Measurements from ENCODE around the gene SPARCL1.

Gene SPARCL1

DNA sequence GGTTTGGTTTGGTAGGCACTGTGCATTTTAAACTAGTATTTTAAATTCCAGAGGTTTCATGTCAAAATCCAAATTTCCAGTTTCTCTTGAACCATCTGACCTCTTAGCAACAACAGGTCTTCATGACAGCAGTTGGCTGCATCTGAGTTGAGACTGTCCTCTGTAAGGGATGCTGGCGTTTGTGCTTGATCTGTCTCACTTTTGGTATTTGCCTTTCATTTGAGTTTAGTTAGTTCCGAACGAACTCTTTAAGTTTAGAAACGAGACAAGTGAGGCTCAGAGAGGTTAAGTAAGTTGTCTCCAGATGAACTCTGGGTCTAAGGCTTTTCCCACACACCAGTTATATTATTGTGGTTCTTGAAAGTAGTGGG, 29.1 kb downstream of the SPARCL1 start:
- no peak for TF ChIP-seq POLR2AphosphoS5 (IDR thresholded peaks at IDR 0.05; ENCODE audit: low read depth, low read length)

DNA sequence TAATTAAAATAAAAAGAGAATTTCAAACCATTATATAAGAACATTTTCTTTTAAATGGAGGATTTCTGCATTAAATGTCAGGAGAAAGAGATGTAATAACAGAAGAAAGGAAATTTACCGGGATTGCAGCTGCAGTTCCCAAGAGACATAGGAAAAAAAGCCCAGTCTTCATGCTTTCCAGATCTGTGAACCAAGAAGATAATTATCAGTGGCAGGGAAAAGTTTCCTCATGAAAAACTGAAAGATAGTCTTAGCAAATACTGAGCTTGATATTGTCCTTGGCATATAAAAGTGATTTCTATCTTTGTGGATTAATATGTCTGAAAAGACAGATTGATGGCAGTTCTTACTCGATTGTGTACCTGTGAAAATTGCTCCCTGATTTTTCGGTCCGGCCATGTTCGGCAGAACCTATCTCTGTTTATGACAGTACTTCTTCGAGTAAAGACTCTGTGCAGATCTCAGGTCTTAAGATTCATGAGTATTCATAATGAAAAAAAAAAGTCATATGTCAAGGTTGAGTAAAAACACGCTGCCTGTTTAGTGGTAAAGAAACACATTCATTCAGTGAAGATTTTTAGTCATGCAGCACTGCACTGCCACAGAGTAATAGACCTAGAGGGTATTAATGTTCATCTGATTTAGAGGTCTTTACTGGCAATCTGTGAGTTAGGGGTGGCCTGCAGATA, 29.6 kb downstream of the SPARCL1 start:
- TF ChIP-seq FOXP2 (optimal IDR thresholded peaks at IDR 0.05; ENCODE audit: borderline replicate concordance, extremely low read depth, extremely low read length, insufficient read depth): no peak
- no peak for TF ChIP-seq TAF1 (IDR thresholded peaks at IDR 0.05; ENCODE audit: borderline replicate concordance, insufficient read depth, low read length)
- TF ChIP-seq, protein P1, sequence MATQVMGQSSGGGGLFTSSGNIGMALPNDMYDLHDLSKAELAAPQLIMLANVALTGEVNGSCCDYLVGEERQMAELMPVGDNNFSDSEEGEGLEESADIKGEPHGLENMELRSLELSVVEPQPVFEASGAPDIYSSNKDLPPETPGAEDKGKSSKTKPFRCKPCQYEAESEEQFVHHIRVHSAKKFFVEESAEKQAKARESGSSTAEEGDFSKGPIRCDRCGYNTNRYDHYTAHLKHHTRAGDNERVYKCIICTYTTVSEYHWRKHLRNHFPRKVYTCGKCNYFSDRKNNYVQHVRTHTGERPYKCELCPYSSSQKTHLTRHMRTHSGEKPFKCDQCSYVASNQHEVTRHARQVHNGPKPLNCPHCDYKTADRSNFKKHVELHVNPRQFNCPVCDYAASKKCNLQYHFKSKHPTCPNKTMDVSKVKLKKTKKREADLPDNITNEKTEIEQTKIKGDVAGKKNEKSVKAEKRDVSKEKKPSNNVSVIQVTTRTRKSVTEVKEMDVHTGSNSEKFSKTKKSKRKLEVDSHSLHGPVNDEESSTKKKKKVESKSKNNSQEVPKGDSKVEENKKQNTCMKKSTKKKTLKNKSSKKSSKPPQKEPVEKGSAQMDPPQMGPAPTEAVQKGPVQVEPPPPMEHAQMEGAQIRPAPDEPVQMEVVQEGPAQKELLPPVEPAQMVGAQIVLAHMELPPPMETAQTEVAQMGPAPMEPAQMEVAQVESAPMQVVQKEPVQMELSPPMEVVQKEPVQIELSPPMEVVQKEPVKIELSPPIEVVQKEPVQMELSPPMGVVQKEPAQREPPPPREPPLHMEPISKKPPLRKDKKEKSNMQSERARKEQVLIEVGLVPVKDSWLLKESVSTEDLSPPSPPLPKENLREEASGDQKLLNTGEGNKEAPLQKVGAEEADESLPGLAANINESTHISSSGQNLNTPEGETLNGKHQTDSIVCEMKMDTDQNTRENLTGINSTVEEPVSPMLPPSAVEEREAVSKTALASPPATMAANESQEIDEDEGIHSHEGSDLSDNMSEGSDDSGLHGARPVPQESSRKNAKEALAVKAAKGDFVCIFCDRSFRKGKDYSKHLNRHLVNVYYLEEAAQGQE (IDR thresholded peaks at IDR 0.05; ENCODE audit: insufficient read depth in 1 of 2, low read depth in 2 of 2, low read length in 2 of 2): no peak
- TF ChIP-seq POLR2AphosphoS5 (IDR thresholded peaks at IDR 0.05; ENCODE audit: low read depth, low read length): no peak
- no peak for TF ChIP-seq SIN3A (IDR thresholded peaks at IDR 0.05; ENCODE audit: borderline replicate concordance, insufficient read depth, low read length)

DNA sequence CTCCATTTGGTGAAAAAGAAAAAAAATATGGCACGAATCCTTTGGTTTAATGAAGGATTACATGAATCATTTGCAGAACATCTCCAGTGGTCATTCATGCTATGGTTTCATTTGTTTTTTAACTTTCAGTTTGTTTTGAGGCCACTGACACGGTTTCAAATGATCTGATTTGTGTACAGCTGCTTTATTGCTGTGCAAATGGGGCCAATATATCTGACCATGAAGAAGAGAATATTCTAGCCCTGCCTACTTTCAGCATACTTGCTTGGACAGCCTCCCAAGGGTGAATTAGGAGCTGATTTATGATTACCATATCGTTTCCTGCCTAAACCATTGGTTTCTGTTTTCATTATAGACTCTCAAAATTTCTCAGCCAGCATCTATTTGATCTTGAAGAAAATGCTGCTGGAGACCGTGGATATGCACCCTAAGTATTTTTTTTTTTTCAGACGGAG, 30.7 kb downstream of the SPARCL1 start:
- TF ChIP-seq TAF1 (IDR thresholded peaks at IDR 0.05; ENCODE audit: borderline replicate concordance, insufficient read depth, low read length) (no peak), FOXP2 (optimal IDR thresholded peaks at IDR 0.05; ENCODE audit: borderline replicate concordance, extremely low read depth, extremely low read length, insufficient read depth) (no peak), POLR2AphosphoS5 (IDR thresholded peaks at IDR 0.05; ENCODE audit: low read depth, low read length) (no peak), SIN3A (IDR thresholded peaks at IDR 0.05; ENCODE audit: borderline replicate concordance, insufficient read depth, low read length) (no peak)
- TF ChIP-seq, protein P1 (IDR thresholded peaks at IDR 0.05; ENCODE audit: insufficient read depth in 1 of 2, low read depth in 2 of 2, low read length in 2 of 2): no peak

DNA sequence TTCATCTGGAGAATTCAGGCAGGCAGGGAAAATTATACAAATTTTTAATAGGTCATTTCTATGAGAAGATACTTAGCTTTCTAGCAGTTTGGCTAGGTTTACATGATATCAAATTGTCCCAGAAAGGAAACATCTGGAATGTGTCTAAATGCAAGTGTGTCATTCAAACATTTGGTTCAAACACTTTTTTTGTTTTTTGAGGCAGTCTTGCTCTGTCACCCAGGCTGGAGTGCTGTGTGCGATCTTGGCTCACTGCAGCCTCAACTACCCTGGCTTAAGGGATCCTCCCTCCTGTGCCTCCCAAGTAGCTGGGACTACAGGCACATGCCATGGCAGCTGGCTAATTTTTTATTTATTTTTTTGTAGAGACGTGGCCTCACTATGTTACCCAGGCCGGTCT, 31.6 kb downstream of the SPARCL1 start:
- TF ChIP-seq POLR2AphosphoS5 (IDR thresholded peaks at IDR 0.05; ENCODE audit: low read depth, low read length) (no peak), SIN3A (IDR thresholded peaks at IDR 0.05; ENCODE audit: borderline replicate concordance, insufficient read depth, low read length) (no peak), TAF1 (IDR thresholded peaks at IDR 0.05; ENCODE audit: borderline replicate concordance, insufficient read depth, low read length) (no peak)
- TF ChIP-seq, protein P1 (IDR thresholded peaks at IDR 0.05; ENCODE audit: insufficient read depth in 1 of 2, low read depth in 2 of 2, low read length in 2 of 2): no peak

DNA sequence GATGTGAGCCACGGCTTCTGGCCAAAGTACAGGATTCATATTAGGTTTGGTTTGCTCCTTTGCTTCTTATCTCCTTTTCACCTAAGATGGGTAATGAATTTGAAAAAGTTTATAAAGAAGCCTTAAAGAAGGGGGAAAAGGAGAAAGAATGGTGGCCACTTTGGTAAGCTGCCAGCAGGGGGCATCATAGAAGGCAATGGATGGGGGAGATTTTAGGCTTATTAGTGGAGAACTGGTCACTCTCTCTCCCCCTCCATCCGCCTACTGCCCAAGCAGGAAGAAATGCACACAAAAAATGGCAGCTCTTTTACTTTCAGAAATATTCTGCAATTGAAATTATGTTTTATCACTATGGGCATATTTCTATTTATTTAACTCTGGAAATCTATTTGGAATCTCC, 32.0 kb downstream of the SPARCL1 start:
- TF ChIP-seq FOXP2 (optimal IDR thresholded peaks at IDR 0.05; ENCODE audit: borderline replicate concordance, extremely low read depth, extremely low read length, insufficient read depth): no peak
- TF ChIP-seq, protein P1 (IDR thresholded peaks at IDR 0.05; ENCODE audit: insufficient read depth in 1 of 2, low read depth in 2 of 2, low read length in 2 of 2): no peak
- no peak for TF ChIP-seq TAF1 (IDR thresholded peaks at IDR 0.05; ENCODE audit: borderline replicate concordance, insufficient read depth, low read length)
- TF ChIP-seq SIN3A (IDR thresholded peaks at IDR 0.05; ENCODE audit: borderline replicate concordance, insufficient read depth, low read length): no peak
- TF ChIP-seq POLR2AphosphoS5 (IDR thresholded peaks at IDR 0.05; ENCODE audit: low read depth, low read length): no peak

Data from PFSK-1 (cell line).